ENCODE results near the gene DNAJC4.

The DNAJC4 gene
- 27.0 reads per million, percentile 54 among the genes with 10 or more reads in this experiment for total RNA-seq

- DNase-seq: peak; percentile 87
These were observed at the start of gene DNAJC4 for GRCh38 chr11:64230171-64230984. Gene DNAJC4 (plus strand): TSS chr11:64230548. CDS start chr11:64230855, 307 bp downstream.

- DNase-seq: no peak
These were observed 49.5 kb upstream of the DNAJC4 start for GRCh38 chr11:64180891-64181290.

GRCh38 chr11:64181506-64182411 is 48.6 kb upstream of the DNAJC4 start:
- DNase-seq: no peak

- no peak for DNase-seq
These were observed 46.5 kb upstream of the DNAJC4 start for GRCh38 chr11:64183890-64184289.

GRCh38 chr11:64185175-64185692 is 45.1 kb upstream of the DNAJC4 start:
- no peak for DNase-seq

GRCh38 chr11:64185693-64186491 is 44.5 kb upstream of the DNAJC4 start, which contains the start of gene STIP1:
Gene STIP1 (plus strand): TSS chr11:64186171. CDS start chr11:64186262, 91 bp downstream.
- DNase-seq: peak; percentile 97

- DNase-seq: peak; percentile 27
These were observed 43.7 kb upstream of the DNAJC4 start for GRCh38 chr11:64186492-64187165.

GRCh38 chr11:64192434-64192833 is 37.9 kb upstream of the DNAJC4 start:
- DNase-seq: no peak

- DNase-seq: no peak
These were observed 33.7 kb upstream of the DNAJC4 start for GRCh38 chr11:64196626-64197025.

GRCh38 chr11:64198511-64198910 is 31.8 kb upstream of the DNAJC4 start:
- no peak for DNase-seq

- DNase-seq: no peak
These were observed 28.8 kb upstream of the DNAJC4 start for GRCh38 chr11:64201543-64201942.

- DNase-seq: no peak
These were observed 27.4 kb upstream of the DNAJC4 start for GRCh38 chr11:64202992-64203391.

GRCh38 chr11:64203421-64204079 is 26.8 kb upstream of the DNAJC4 start:
- DNase-seq: no peak

GRCh38 chr11:64204080-64204440 is 26.3 kb upstream of the DNAJC4 start:
- no peak for DNase-seq

- DNase-seq: peak; percentile 82
These were observed 25.8 kb upstream of the DNAJC4 start for GRCh38 chr11:64204464-64204989.

- peak; percentile 53 for DNase-seq
These were observed 23.7 kb upstream of the DNAJC4 start, which contains the start of gene FERMT3 for GRCh38 chr11:64206457-64207255. Gene FERMT3 (plus strand): TSS chr11:64206721. CDS start chr11:64207365, 644 bp downstream.

- peak; percentile 64 for DNase-seq
These were observed 22.9 kb upstream of the DNAJC4 start for GRCh38 chr11:64207256-64208085.

- no peak for DNase-seq
These were observed 22.1 kb upstream of the DNAJC4 start for GRCh38 chr11:64208086-64208795.
